Measurements from ENCODE around the gene VSIG8.

Gene VSIG8

GRCh38 chr1:159829273-159829634, 33.2 kb downstream of the VSIG8 start:
- H3K27me3 ChIP-seq (ENCODE audit: control insufficient read depth, insufficient read depth, low read length), result peaks cover 31% of the 10 kb centered on the region
- H3K9ac ChIP-seq (ENCODE audit: low read depth, low read length), result no peak overlapping the region
- H3K36me3 ChIP-seq (ENCODE audit: control insufficient read depth, insufficient read depth, low read length), result no peaks in the 10 kb centered on the region
- peaks cover 10% of the 10 kb centered on the region; the same call in 1 of the 2 replicates for H3K4me1 ChIP-seq (ENCODE audit: control insufficient read depth, insufficient read depth, low read length)
- H3K9me3 ChIP-seq (ENCODE audit: control insufficient read depth, insufficient read depth, low read length), result no peaks in the 10 kb centered on the region
- no peak overlapping the region for H3K27ac ChIP-seq (ENCODE audit: low read depth, low read length)
- no peak overlapping the region for H3K4me3 ChIP-seq (ENCODE audit: low read depth, low read length)

- Histone ChIP-seq H3K9ac (ENCODE audit: low read depth, low read length) (no peak overlapping the region), H3K36me3 (ENCODE audit: control insufficient read depth, insufficient read depth, low read length) (no peaks in the 10 kb centered on the region), H3K4me3 (ENCODE audit: low read depth, low read length) (no peak overlapping the region), H3K27ac (ENCODE audit: low read depth, low read length) (no peak overlapping the region), H3K4me1 (ENCODE audit: control insufficient read depth, insufficient read depth, low read length) (peaks cover 10% of the 10 kb centered on the region; the same call in 1 of the 2 replicates), H3K27me3 (ENCODE audit: control insufficient read depth, insufficient read depth, low read length) (peaks cover 28% of the 10 kb centered on the region), H3K9me3 (ENCODE audit: control insufficient read depth, insufficient read depth, low read length) (no peaks in the 10 kb centered on the region)
Observed at GRCh38 chr1:159828581-159829272, 33.7 kb downstream of the VSIG8 start.

- peaks cover 27% of the 10 kb centered on the region for H3K27me3 ChIP-seq (ENCODE audit: control insufficient read depth, insufficient read depth, low read length)
Observed at GRCh38 chr1:159828176-159828575, 34.3 kb downstream of the VSIG8 start.

GRCh38 chr1:159827549-159827948, 34.9 kb downstream of the VSIG8 start:
- Histone ChIP-seq H3K4me3 (ENCODE audit: low read depth, low read length) (no peak overlapping the region), H3K9me3 (ENCODE audit: control insufficient read depth, insufficient read depth, low read length) (no peaks in the 10 kb centered on the region), H3K9ac (ENCODE audit: low read depth, low read length) (no peak overlapping the region), H3K27me3 (ENCODE audit: control insufficient read depth, insufficient read depth, low read length) (peaks cover 32% of the 10 kb centered on the region), H3K4me1 (ENCODE audit: control insufficient read depth, insufficient read depth, low read length) (peaks cover 10% of the 10 kb centered on the region; the same call in 1 of the 2 replicates), H3K36me3 (ENCODE audit: control insufficient read depth, insufficient read depth, low read length) (no peaks in the 10 kb centered on the region), H3K27ac (ENCODE audit: low read depth, low read length) (no peak overlapping the region)

More at GRCh38 chr1:159828176-159828575, 34.3 kb downstream of the VSIG8 start:
- Histone ChIP-seq H3K27ac (ENCODE audit: low read depth, low read length) (no peak overlapping the region), H3K36me3 (ENCODE audit: control insufficient read depth, insufficient read depth, low read length) (no peaks in the 10 kb centered on the region), H3K4me3 (ENCODE audit: low read depth, low read length) (no peak overlapping the region), H3K4me1 (ENCODE audit: control insufficient read depth, insufficient read depth, low read length) (peaks cover 10% of the 10 kb centered on the region; the same call in 1 of the 2 replicates), H3K9ac (ENCODE audit: low read depth, low read length) (no peak overlapping the region), H3K9me3 (ENCODE audit: control insufficient read depth, insufficient read depth, low read length) (no peaks in the 10 kb centered on the region)

GRCh38 chr1:159827102-159827490, 35.4 kb downstream of the VSIG8 start:
- Histone ChIP-seq H3K9me3 (ENCODE audit: control insufficient read depth, insufficient read depth, low read length) (no peaks in the 10 kb centered on the region), H3K4me3 (ENCODE audit: low read depth, low read length) (no peak overlapping the region), H3K36me3 (ENCODE audit: control insufficient read depth, insufficient read depth, low read length) (no peaks in the 10 kb centered on the region), H3K9ac (ENCODE audit: low read depth, low read length) (no peak overlapping the region), H3K4me1 (ENCODE audit: control insufficient read depth, insufficient read depth, low read length) (peaks cover 8% of the 10 kb centered on the region; the same call in 1 of the 2 replicates), H3K27me3 (ENCODE audit: control insufficient read depth, insufficient read depth, low read length) (peaks cover 36% of the 10 kb centered on the region), H3K27ac (ENCODE audit: low read depth, low read length) (no peak overlapping the region)

GRCh38 chr1:159826441-159827101, 35.9 kb downstream of the VSIG8 start, which contains the start of gene SLAMF8:
Gene SLAMF8 (plus strand): TSS chr1:159826873. CDS start chr1:159826899, 26 bp downstream.
- H3K4me1 ChIP-seq (ENCODE audit: control insufficient read depth, insufficient read depth, low read length), result peaks cover 2% of the 10 kb centered on the region; the same call in 1 of the 2 replicates
- H3K9ac ChIP-seq (ENCODE audit: low read depth, low read length), result no peak within 1 kb of the TSS
- H3K27me3 ChIP-seq (ENCODE audit: control insufficient read depth, insufficient read depth, low read length), result peaks cover 38% of the 10 kb centered on the region
- no peak within 1 kb of the TSS for H3K4me3 ChIP-seq (ENCODE audit: low read depth, low read length)
- H3K9me3 ChIP-seq (ENCODE audit: control insufficient read depth, insufficient read depth, low read length), result no peaks in the 10 kb centered on the region
- no peaks in the 10 kb centered on the region for H3K36me3 ChIP-seq (ENCODE audit: control insufficient read depth, insufficient read depth, low read length)
- no peak within 1 kb of the TSS for H3K27ac ChIP-seq (ENCODE audit: low read depth, low read length)

- no peak overlapping the region for H3K27ac ChIP-seq (ENCODE audit: low read depth, low read length)
- H3K36me3 ChIP-seq (ENCODE audit: control insufficient read depth, insufficient read depth, low read length), result no peaks in the 10 kb centered on the region
- peaks cover 31% of the 10 kb centered on the region for H3K27me3 ChIP-seq (ENCODE audit: control insufficient read depth, insufficient read depth, low read length)
- no peak overlapping the region for H3K9ac ChIP-seq (ENCODE audit: low read depth, low read length)
- H3K4me1 ChIP-seq (ENCODE audit: control insufficient read depth, insufficient read depth, low read length), result no peaks in the 10 kb centered on the region
- H3K9me3 ChIP-seq (ENCODE audit: control insufficient read depth, insufficient read depth, low read length), result no peaks in the 10 kb centered on the region
- H3K4me3 ChIP-seq (ENCODE audit: low read depth, low read length), result no peak overlapping the region
Observed at GRCh38 chr1:159825564-159825963, 36.9 kb downstream of the VSIG8 start.

GRCh38 chr1:159823406-159823805, 39.1 kb downstream of the VSIG8 start:
- H3K27me3 ChIP-seq (ENCODE audit: control insufficient read depth, insufficient read depth, low read length), result peaks cover 19% of the 10 kb centered on the region; the same call in 1 of the 2 replicates
- H3K4me1 ChIP-seq (ENCODE audit: control insufficient read depth, insufficient read depth, low read length), result no peaks in the 10 kb centered on the region
- no peak overlapping the region for H3K27ac ChIP-seq (ENCODE audit: low read depth, low read length)
- no peaks in the 10 kb centered on the region for H3K9me3 ChIP-seq (ENCODE audit: control insufficient read depth, insufficient read depth, low read length)
- no peaks in the 10 kb centered on the region for H3K36me3 ChIP-seq (ENCODE audit: control insufficient read depth, insufficient read depth, low read length)
- H3K9ac ChIP-seq (ENCODE audit: low read depth, low read length), result no peak overlapping the region
- H3K4me3 ChIP-seq (ENCODE audit: low read depth, low read length), result no peak overlapping the region

GRCh38 chr1:159821171-159821867, 41.1 kb downstream of the VSIG8 start:
- Histone ChIP-seq H3K27me3 (ENCODE audit: control insufficient read depth, insufficient read depth, low read length) (peaks cover 15% of the 10 kb centered on the region; the same call in 1 of the 2 replicates), H3K36me3 (ENCODE audit: control insufficient read depth, insufficient read depth, low read length) (no peaks in the 10 kb centered on the region), H3K4me1 (ENCODE audit: control insufficient read depth, insufficient read depth, low read length) (no peaks in the 10 kb centered on the region), H3K9ac (ENCODE audit: low read depth, low read length) (no peak overlapping the region), H3K9me3 (ENCODE audit: control insufficient read depth, insufficient read depth, low read length) (no peaks in the 10 kb centered on the region), H3K4me3 (ENCODE audit: low read depth, low read length) (no peak overlapping the region), H3K27ac (ENCODE audit: low read depth, low read length) (no peak overlapping the region)

GRCh38 chr1:159817276-159818041, 45.0 kb downstream of the VSIG8 start:
- Histone ChIP-seq H3K9ac (ENCODE audit: low read depth, low read length) (no peak overlapping the region), H3K4me3 (ENCODE audit: low read depth, low read length) (no peak overlapping the region), H3K4me1 (ENCODE audit: control insufficient read depth, insufficient read depth, low read length) (no peaks in the 10 kb centered on the region), H3K36me3 (ENCODE audit: control insufficient read depth, insufficient read depth, low read length) (no peaks in the 10 kb centered on the region), H3K27me3 (ENCODE audit: control insufficient read depth, insufficient read depth, low read length) (peaks cover 5% of the 10 kb centered on the region; the same call in 1 of the 2 replicates), H3K27ac (ENCODE audit: low read depth, low read length) (no peak overlapping the region), H3K9me3 (ENCODE audit: control insufficient read depth, insufficient read depth, low read length) (no peaks in the 10 kb centered on the region)

Measured in HUES48 (cell line).